Adrenal gland (tissue), 5 donors: Measurements from ENCODE around the gene RASGRF2.

Experiments used
- CTCF ChIP-seq, 6 experiments: fragments of 450-650 bp in 4 of 6; fragments of 200-600 bp in 2 of 6; sonication (generic) in 1 of 6; IDR thresholded peaks; 1 replicate in 5 of 6; 2 replicates in 1 of 6; pipeline versions ENCODE4 v1.5.1 to v1.8.0; 2016 to 2021; ENCODE audit warnings: antibody characterized with exemption in 6 of 6, mild to moderate bottlenecking in 2 of 6, moderate library complexity in 1 of 6
- POLR2A ChIP-seq, 2 donors: fragments of 450-650 bp; IDR thresholded peaks; one replicate each; pipeline ENCODE4 v1.6.1; 2017; ENCODE audit warnings: antibody characterized with exemption in 2 of 2, mild to moderate bottlenecking in 2 of 2, moderate library complexity in 1 of 2
- donor health status: DM: no; HTN: no; CAD: no.

DNA sequence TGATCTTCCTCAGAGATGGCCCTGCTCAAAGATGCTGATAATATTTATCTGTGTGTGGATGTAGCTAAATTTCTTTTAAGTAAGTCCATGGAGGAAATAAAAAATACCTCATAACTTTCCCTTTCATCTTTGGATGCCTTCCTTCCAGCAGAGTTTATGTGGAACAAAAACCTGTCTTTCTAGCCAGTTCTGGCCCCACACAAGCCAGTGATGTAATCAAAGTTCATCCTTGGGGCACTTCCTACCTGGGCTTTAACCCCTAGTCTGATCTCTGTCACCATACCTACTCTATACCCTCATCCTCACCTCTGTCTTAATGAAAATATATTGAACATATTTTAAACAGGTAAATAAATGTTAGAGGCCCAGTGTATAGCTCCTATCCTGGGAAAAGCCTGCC is 39.8 kb upstream of the RASGRF2 start:
- no peak for TF ChIP-seq POLR2A (IDR thresholded peaks at IDR 0.05)
- TF ChIP-seq CTCF (IDR thresholded peaks at IDR 0.05) = no peak
